ENCODE data around the gene WTAP. TPM values are rescaled to one million over a fixed set of nuclear protein-coding genes. Genes with fewer than 3 reads are reported as not detected.
"Not testable (repeated sequence)": the region's sequence is repeated elsewhere in the genome, so short reads cannot be mapped to it uniquely, and the experiment has no call there.

Gene WTAP
- total and polyA plus RNA-seq, 3 experiments from 2014 or later, result 95.1 to 149 (median 103) TPM

DNA sequence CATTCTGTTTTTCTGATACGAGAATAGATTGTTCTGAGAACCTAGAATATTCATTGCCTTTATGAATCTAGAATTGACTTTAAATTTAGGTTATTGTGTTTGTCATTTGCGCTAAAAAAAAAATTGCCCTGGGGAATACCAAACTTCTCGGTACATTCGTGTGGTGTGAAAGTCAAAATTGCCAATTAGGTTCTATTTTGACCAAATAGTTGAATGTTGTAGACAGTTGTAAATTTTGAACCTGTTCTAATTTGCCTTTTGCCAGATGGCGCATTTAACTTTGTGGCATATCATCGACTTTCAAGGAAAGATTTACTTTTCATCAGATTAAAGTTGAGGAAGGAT, 3.0 kb downstream of the WTAP start:
- H3K27ac Mint-ChIP-seq, result peak overlapping the region in 3 of 8 donors; percentile 9 to 97 (median 54)
- Histone ChIP-seq H3K27ac (ENCODE audit: low read depth, low read length) (no peak overlapping the region), H3K9me3 (ENCODE audit: low read length) (no peaks in the 10 kb centered on the region), H3K36me3 (ENCODE audit: insufficient read depth, low read length) (no peaks in the 10 kb centered on the region), H3K27me3 (ENCODE audit: insufficient read depth, low read length, poor library complexity, severe bottlenecking) (no peaks in the 10 kb centered on the region), H3K4me1 (ENCODE audit: insufficient read depth, low read length) (peaks cover 54% of the 10 kb centered on the region), H3K4me3 (ENCODE audit: low read length) (no peak overlapping the region)
- peaks cover 0 to 36% (median 3%) of the 10 kb centered on the region in 3 donors for H3K36me3 Mint-ChIP-seq
- H3K27me3 Mint-ChIP-seq, result peaks cover 0 to 6% of the 10 kb centered on the region in 2 donors
- CTCF ChIA-PET, result interaction anchor here (1.7 kb wide), 1 partner anchor 58 kb away, joined by 5 read pairs; no protein-coding TSS in a partner anchor
- POLR2A ChIA-PET, result interaction anchor here (4.8 to 6.5 kb wide), 2 partner anchors 37 to 59 kb away, joined by 60 to 84 read pairs; partner anchors contain the start of genes MRPL18, SOD2 and TCP1
- peak overlapping the region; percentile 88 to 97 (median 92) for H3K4me3 Mint-ChIP-seq
- H3K4me1 Mint-ChIP-seq, result peaks cover 66 to 86% (median 78%) of the 10 kb centered on the region in 3 donors
- H3K9me3 Mint-ChIP-seq, result no peaks in the 10 kb centered on the region
- no peak for DNase-seq

DNA sequence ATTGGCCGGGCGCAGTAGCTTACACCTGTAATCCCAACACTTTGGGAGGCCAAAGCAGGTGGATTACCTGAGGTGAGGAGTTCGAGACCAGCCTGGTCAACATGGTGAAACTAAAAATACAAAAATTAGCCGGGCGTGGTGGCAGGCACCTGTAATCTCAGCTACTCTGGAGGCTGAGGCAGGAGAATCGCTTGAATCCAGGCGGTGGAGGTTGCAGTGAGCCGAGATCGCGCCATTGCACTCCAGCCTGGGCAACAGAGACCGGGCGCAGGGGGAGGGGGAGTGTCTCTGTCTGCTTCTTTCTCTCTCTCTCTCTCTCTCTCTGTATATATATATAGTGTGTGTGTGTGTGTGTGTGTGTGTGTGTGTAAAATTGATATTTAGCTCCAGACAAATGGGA, 5.2 kb downstream of the WTAP start:
- H3K36me3 ChIP-seq (ENCODE audit: insufficient read depth, low read length); H3K27ac ChIP-seq (ENCODE audit: low read depth, low read length); H3K9me3 Mint-ChIP-seq; DNase-seq; H3K27me3 Mint-ChIP-seq; H3K4me3 ChIP-seq (ENCODE audit: low read length); H3K9me3 ChIP-seq (ENCODE audit: low read length); H3K27me3 ChIP-seq (ENCODE audit: insufficient read depth, low read length, poor library complexity, severe bottlenecking): not testable (repeated sequence)
- H3K27ac Mint-ChIP-seq, result peak overlapping the region in 5 of 8 donors; percentile 45 to 89 (median 50)
- peaks cover 57% of the 10 kb centered on the region for H3K4me1 ChIP-seq (ENCODE audit: insufficient read depth, low read length)
- H3K36me3 Mint-ChIP-seq, result peaks cover 0 to 26% (median 3%) of the 10 kb centered on the region in 3 donors
- CTCF ChIA-PET, result interaction anchor here (0.8 to 1.9 kb wide), 9 partner anchors 8 to 55 kb away, joined by 3 to 10 read pairs (median 3); partner anchors contain the start of gene ACAT2
- H3K4me3 Mint-ChIP-seq, result peak overlapping the region in 6 of 7 donors; percentile 28 to 62 (median 46)
- POLR2A ChIA-PET, result interaction anchor here (0.6 to 1.6 kb wide), 5 partner anchors 15 to 58 kb away, joined by 3 to 4 read pairs (median 3); partner anchors contain the start of genes MRPL18 and SOD2
- peaks cover 68 to 85% (median 77%) of the 10 kb centered on the region in 3 donors for H3K4me1 Mint-ChIP-seq

GRCh38 chr6:159733395-159733794, 6.1 kb downstream of the WTAP start:
- H3K9me3 Mint-ChIP-seq; H3K4me3 ChIP-seq (ENCODE audit: low read length); H3K27me3 Mint-ChIP-seq; H3K36me3 ChIP-seq (ENCODE audit: insufficient read depth, low read length); H3K9me3 ChIP-seq (ENCODE audit: low read length); DNase-seq; H3K27ac ChIP-seq (ENCODE audit: low read depth, low read length); H3K27me3 ChIP-seq (ENCODE audit: insufficient read depth, low read length, poor library complexity, severe bottlenecking): not testable (repeated sequence)
- peak overlapping the region in 2 of 8 donors; percentile 50 to 69 for H3K27ac Mint-ChIP-seq
- CTCF ChIA-PET, result interaction anchor here (0.8 to 1.2 kb wide), 3 partner anchors 14 to 28 kb away, joined by 3 read pairs; partner anchors contain the start of gene ACAT2
- H3K4me1 Mint-ChIP-seq, result peaks cover 75 to 92% (median 81%) of the 10 kb centered on the region in 3 donors
- peaks cover 0 to 27% (median 3%) of the 10 kb centered on the region in 3 donors for H3K36me3 Mint-ChIP-seq
- peak overlapping the region in 1 of 7 donors; percentile 74 for H3K4me3 Mint-ChIP-seq
- POLR2A ChIA-PET, result interaction anchor here (1.6 kb wide), 1 partner anchor 40 kb away, joined by 4 read pairs; the partner anchor contains the start of gene SOD2
- peaks cover 60% of the 10 kb centered on the region for H3K4me1 ChIP-seq (ENCODE audit: insufficient read depth, low read length)

DNA sequence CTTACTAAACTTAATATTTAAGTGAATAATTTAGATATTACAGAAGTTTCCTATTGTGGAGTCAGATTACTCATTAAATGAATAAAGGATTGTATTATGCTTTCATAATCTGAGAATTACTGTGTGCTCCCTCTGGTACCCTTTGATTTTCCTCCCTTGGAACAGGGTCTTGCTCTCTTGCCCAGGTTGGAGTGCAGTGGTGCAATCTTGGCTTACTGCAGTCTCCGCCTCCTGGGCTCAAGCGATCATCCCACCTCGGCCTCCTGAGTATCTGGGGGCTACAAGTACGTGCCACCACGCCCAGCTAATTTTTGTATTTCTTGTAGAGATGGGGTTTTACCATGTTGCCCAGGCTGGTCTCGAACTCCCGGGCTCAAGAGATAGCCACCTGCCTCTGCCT, 9.6 kb downstream of the WTAP start:
- no peak for DNase-seq
- H3K27ac ChIP-seq (ENCODE audit: low read depth, low read length), result no peak overlapping the region
- H3K9me3 Mint-ChIP-seq, result no peaks in the 10 kb centered on the region
- no peak overlapping the region for H3K4me3 ChIP-seq (ENCODE audit: low read length)
- ChIA-PET CTCF (interaction anchor here (1.5 kb wide), 1 partner anchor 16 kb away, joined by 4 read pairs; no protein-coding TSS in a partner anchor), POLR2A (interaction anchor here (1.1 kb wide), 1 partner anchor 25 kb away, joined by 3 read pairs; the partner anchor contains the start of gene ACAT2)
- peaks cover 53 to 81% (median 68%) of the 10 kb centered on the region in 3 donors for H3K4me1 Mint-ChIP-seq
- peaks cover 34% of the 10 kb centered on the region for H3K4me1 ChIP-seq (ENCODE audit: insufficient read depth, low read length)
- H3K36me3 ChIP-seq (ENCODE audit: insufficient read depth, low read length), result peaks cover 15% of the 10 kb centered on the region
- no peaks in the 10 kb centered on the region for H3K27me3 ChIP-seq (ENCODE audit: insufficient read depth, low read length, poor library complexity, severe bottlenecking)
- no peaks in the 10 kb centered on the region for H3K27me3 Mint-ChIP-seq
- H3K27ac Mint-ChIP-seq, result peak overlapping the region in 2 of 8 donors; percentile 78 to 84
- no peaks in the 10 kb centered on the region for H3K9me3 ChIP-seq (ENCODE audit: low read length)
- H3K4me3 Mint-ChIP-seq, result no peak overlapping the region
- peaks cover 4 to 44% (median 6%) of the 10 kb centered on the region in 3 donors for H3K36me3 Mint-ChIP-seq

- no peak for DNase-seq
- Mint-ChIP-seq H3K4me1 (peaks cover 42 to 61% (median 55%) of the 10 kb centered on the region in 3 donors), H3K36me3 (peaks cover 9 to 60% (median 13%) of the 10 kb centered on the region in 3 donors), H3K27ac (peak overlapping the region in 2 of 8 donors; percentile 5 to 50), H3K27me3 (no peaks in the 10 kb centered on the region), H3K4me3 (no peak overlapping the region), H3K9me3 (no peaks in the 10 kb centered on the region)
- CTCF ChIA-PET, result no interaction called here
- POLR2A ChIA-PET, result interaction anchor here (1.1 kb wide), 1 partner anchor 41 kb away, joined by 3 read pairs; no protein-coding TSS in a partner anchor
- Histone ChIP-seq H3K27ac (ENCODE audit: low read depth, low read length) (no peak overlapping the region), H3K27me3 (ENCODE audit: insufficient read depth, low read length, poor library complexity, severe bottlenecking) (no peaks in the 10 kb centered on the region), H3K4me1 (ENCODE audit: insufficient read depth, low read length) (peaks cover 21% of the 10 kb centered on the region), H3K9me3 (ENCODE audit: low read length) (no peaks in the 10 kb centered on the region), H3K4me3 (ENCODE audit: low read length) (no peak overlapping the region), H3K36me3 (ENCODE audit: insufficient read depth, low read length) (peaks cover 27% of the 10 kb centered on the region)
Measured at GRCh38 chr6:159739341-159739740, 12.0 kb downstream of the WTAP start.

DNA sequence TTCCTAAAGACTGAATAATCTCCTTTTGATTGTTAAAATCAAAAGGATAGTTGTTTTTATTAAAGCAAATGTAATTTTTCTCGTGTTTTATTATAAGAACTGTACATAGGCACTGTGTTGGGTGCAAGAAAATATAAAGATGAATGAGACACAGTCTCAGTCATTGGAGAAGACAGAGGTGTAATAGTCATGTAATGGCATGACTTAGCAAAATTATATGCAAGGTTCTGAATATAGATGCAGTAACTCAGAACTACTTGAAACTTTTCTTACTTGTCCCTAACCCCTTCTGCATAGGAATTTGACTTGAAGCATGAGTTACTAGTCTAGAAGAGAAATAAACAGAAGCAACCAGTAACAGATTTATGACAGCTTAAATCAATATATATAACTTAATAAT, 14.9 kb downstream of the WTAP start:
- peaks cover 11 to 87% (median 26%) of the 10 kb centered on the region in 3 donors for H3K36me3 Mint-ChIP-seq
- POLR2A ChIA-PET, result no interaction called here

GRCh38 chr6:159745081-159745480, 17.8 kb downstream of the WTAP start:
- Mint-ChIP-seq H3K27me3 (no peaks in the 10 kb centered on the region), H3K36me3 (peaks cover 10 to 95% (median 40%) of the 10 kb centered on the region in 3 donors), H3K4me1 (peaks cover 17 to 41% (median 28%) of the 10 kb centered on the region in 3 donors), H3K4me3 (no peak overlapping the region), H3K9me3 (no peaks in the 10 kb centered on the region), H3K27ac (peak overlapping the region in 6 of 8 donors; percentile 19 to 77 (median 42))
- H3K9me3 ChIP-seq (ENCODE audit: low read length), result no peaks in the 10 kb centered on the region
- CTCF ChIA-PET, result no interaction called here
- H3K27me3 ChIP-seq (ENCODE audit: insufficient read depth, low read length, poor library complexity, severe bottlenecking), result no peaks in the 10 kb centered on the region
- H3K4me3 ChIP-seq (ENCODE audit: low read length), result no peak overlapping the region
- POLR2A ChIA-PET, result no interaction called here
- H3K36me3 ChIP-seq (ENCODE audit: insufficient read depth, low read length), result peaks cover 59% of the 10 kb centered on the region
- no peaks in the 10 kb centered on the region for H3K4me1 ChIP-seq (ENCODE audit: insufficient read depth, low read length)
- H3K27ac ChIP-seq (ENCODE audit: low read depth, low read length), result no peak overlapping the region
- no peak for DNase-seq

More for the DNA sequence above, 14.9 kb downstream of the WTAP start:
- Histone ChIP-seq H3K4me3 (ENCODE audit: low read length) (no peak overlapping the region), H3K27ac (ENCODE audit: low read depth, low read length) (no peak overlapping the region), H3K36me3 (ENCODE audit: insufficient read depth, low read length) (peaks cover 55% of the 10 kb centered on the region), H3K4me1 (ENCODE audit: insufficient read depth, low read length) (peaks cover 6% of the 10 kb centered on the region), H3K27me3 (ENCODE audit: insufficient read depth, low read length, poor library complexity, severe bottlenecking) (no peaks in the 10 kb centered on the region), H3K9me3 (ENCODE audit: low read length) (no peaks in the 10 kb centered on the region)
- Mint-ChIP-seq H3K4me1 (peaks cover 33 to 53% (median 51%) of the 10 kb centered on the region in 3 donors), H3K27ac (peak overlapping the region in 1 of 8 donors; percentile 14), H3K27me3 (no peaks in the 10 kb centered on the region), H3K9me3 (no peaks in the 10 kb centered on the region), H3K4me3 (no peak overlapping the region)
- CTCF ChIA-PET, result no interaction called here
- no peak for DNase-seq

DNA sequence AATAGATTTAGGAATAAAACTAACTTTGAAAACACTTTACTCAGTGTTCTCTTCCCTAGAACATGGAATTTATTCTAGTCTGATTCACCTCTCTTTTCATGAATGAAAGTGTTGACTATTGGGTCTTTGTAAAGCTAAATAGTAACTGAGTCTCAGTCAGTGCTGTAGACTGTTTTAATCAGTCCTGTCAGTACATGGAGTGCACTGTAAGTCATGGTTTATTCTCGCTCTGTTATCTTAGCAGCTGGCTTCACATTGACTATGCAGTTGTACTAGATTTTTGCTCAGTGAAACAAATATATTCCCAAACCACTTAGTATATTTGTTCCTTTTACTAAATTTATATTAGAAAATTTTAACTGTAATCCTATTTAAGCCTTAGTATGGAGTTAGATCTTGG, 19.5 kb downstream of the WTAP start:
- Histone ChIP-seq H3K4me1 (ENCODE audit: insufficient read depth, low read length) (no peaks in the 10 kb centered on the region), H3K9me3 (ENCODE audit: low read length) (no peaks in the 10 kb centered on the region), H3K36me3 (ENCODE audit: insufficient read depth, low read length) (peaks cover 51% of the 10 kb centered on the region), H3K27ac (ENCODE audit: low read depth, low read length) (no peak overlapping the region), H3K27me3 (ENCODE audit: insufficient read depth, low read length, poor library complexity, severe bottlenecking) (no peaks in the 10 kb centered on the region), H3K4me3 (ENCODE audit: low read length) (no peak overlapping the region)
- CTCF ChIA-PET, result interaction anchor here (1.2 to 2.2 kb wide), 3 partner anchors 14 to 55 kb away, joined by 3 to 5 read pairs (median 4); partner anchors contain the start of gene WTAP
- Mint-ChIP-seq H3K4me3 (no peak overlapping the region), H3K36me3 (peaks cover 6 to 92% (median 36%) of the 10 kb centered on the region in 3 donors), H3K9me3 (no peaks in the 10 kb centered on the region), H3K27ac (no peak overlapping the region), H3K4me1 (peaks cover 12 to 32% (median 18%) of the 10 kb centered on the region in 3 donors), H3K27me3 (no peaks in the 10 kb centered on the region)
- POLR2A ChIA-PET, result interaction anchor here (0.8 kb wide), 1 partner anchor 15 kb away, joined by 3 read pairs; no protein-coding TSS in a partner anchor
- no peak for DNase-seq

Measured in CD8-positive, alpha-beta memory T cell (primary cell).